Sigmoid colon (tissue), 4 donors: ENCODE measurements around the gene PAK5.

Source experiments
- EP300 ChIP-seq, 4 donors: sonication (generic); formaldehyde crosslinking; IDR thresholded peaks; one replicate each; pipeline ENCODE4 v1.6.1; 2017; ENCODE audit warnings: antibody characterized with exemption in 4 of 4
- POLR2A ChIP-seq, 2 donors: fragments of 450-650 bp; IDR thresholded peaks; one replicate each; pipeline ENCODE4 v1.6.1; 2016; ENCODE audit warnings: antibody characterized with exemption in 2 of 2, mild to moderate bottlenecking in 2 of 2, moderate library complexity in 2 of 2
- POLR2AphosphoS5 ChIP-seq, 4 donors: sonication (generic); formaldehyde crosslinking; IDR thresholded peaks; one replicate each; pipeline ENCODE4 v1.6.1; 2017; ENCODE audit warnings: antibody characterized with exemption in 4 of 4
- TF ChIP-seq, protein P1 (sequence below), 4 experiments: fragments of 450-650 bp in 3 of 4; fragments of 200-600 bp in 1 of 4; IDR thresholded peaks; one replicate each; pipeline ENCODE4 v1.5.1; 2016 to 2019; ENCODE audit warnings: antibody characterized with exemption in 4 of 4, mild to moderate bottlenecking in 3 of 4, moderate library complexity in 2 of 4

DNA sequence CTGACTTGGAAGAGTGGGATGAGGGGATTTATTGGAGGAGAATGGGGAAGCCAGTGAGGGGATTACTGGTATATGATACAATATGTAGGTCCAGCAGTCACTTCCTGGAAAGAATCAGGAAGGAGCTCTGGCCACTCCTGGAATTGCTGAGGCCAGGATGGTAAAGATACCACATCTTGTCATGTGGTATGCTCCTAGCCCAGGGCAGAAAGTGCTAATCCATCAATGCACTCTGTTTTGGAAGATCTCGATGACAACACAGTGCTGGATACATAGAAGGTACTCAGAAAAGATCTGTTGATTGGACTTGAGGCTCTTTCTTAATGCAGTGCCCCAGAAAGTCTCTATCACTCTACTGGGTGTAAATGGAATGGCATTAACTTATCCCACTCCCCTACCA, 271.9 kb downstream of the PAK5 start:
- TF ChIP-seq, protein P1, sequence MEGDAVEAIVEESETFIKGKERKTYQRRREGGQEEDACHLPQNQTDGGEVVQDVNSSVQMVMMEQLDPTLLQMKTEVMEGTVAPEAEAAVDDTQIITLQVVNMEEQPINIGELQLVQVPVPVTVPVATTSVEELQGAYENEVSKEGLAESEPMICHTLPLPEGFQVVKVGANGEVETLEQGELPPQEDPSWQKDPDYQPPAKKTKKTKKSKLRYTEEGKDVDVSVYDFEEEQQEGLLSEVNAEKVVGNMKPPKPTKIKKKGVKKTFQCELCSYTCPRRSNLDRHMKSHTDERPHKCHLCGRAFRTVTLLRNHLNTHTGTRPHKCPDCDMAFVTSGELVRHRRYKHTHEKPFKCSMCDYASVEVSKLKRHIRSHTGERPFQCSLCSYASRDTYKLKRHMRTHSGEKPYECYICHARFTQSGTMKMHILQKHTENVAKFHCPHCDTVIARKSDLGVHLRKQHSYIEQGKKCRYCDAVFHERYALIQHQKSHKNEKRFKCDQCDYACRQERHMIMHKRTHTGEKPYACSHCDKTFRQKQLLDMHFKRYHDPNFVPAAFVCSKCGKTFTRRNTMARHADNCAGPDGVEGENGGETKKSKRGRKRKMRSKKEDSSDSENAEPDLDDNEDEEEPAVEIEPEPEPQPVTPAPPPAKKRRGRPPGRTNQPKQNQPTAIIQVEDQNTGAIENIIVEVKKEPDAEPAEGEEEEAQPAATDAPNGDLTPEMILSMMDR (IDR thresholded peaks at IDR 0.05): no peak
- TF ChIP-seq POLR2A (IDR thresholded peaks at IDR 0.05) (no peak), EP300 (IDR thresholded peaks at IDR 0.05) (no peak), POLR2AphosphoS5 (IDR thresholded peaks at IDR 0.05) (no peak)
